ENCODE results near the gene RASGRF1.
"Not testable (repeated sequence)": the region's sequence is repeated elsewhere in the genome, so short reads cannot be mapped to it uniquely, and the experiment has no call there.

Gene RASGRF1

DNA sequence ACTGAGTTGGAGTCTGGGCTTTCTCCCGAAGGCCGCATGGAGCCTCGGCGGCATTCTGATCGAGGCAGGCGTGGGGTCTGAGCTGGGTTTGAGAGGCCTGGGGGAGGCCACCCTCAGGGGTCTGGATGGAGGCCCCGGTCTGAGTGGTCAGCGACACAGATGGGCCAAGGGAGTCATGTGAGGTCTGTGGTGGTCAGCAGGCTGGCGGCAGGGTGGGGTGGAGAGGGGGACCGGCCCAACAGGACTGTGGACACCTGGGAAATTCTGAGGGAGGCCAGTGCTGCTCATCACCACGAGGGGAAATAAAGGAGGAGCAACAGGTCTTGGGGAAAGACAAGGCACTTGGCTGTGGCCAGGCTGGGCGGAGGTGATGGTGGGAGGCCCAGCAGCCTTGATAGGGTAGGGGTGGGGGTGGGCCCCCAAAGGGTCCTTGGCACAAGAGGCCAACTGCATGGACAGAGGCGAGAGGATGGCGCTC lies 161.9 kb downstream of the RASGRF1 start:
- Histone ChIP-seq H3K9me3 (ENCODE audit: control extremely low read depth in 1 of 5, control insufficient read depth in 4 of 5, insufficient read depth in 2 of 5, low read depth in 1 of 5, low read length in 4 of 5) (no peaks in the 10 kb centered on the region), H3K4me3 (ENCODE audit: control insufficient read depth in 1 of 7, extremely low read depth in 1 of 7, insufficient read depth in 4 of 7, low read depth in 2 of 7, low read length in 6 of 7) (no peak overlapping the region), H3K27me3 (replicated peaks in 2 of 5; ENCODE audit: control insufficient read depth in 4 of 5, insufficient read depth in 5 of 5, low read length in 4 of 5) (no peaks in the 10 kb centered on the region), H3K36me3 (ENCODE audit: control insufficient read depth in 4 of 4, insufficient read depth in 4 of 4, low read length in 3 of 4) (peaks cover 2 to 19% (median 11%) of the 10 kb centered on the region in 4 experiments), H3K4me1 (ENCODE audit: control extremely low read depth in 1 of 4, control insufficient read depth in 4 of 4, insufficient read depth in 4 of 4, low read length in 3 of 4) (no peaks in the 10 kb centered on the region), H3K27ac (ENCODE audit: insufficient read depth in 1 of 2, low read depth in 1 of 2, low read length in 2 of 2, poor library complexity in 1 of 2, severe bottlenecking in 2 of 2) (no peak overlapping the region)
- no peak for DNase-seq
- ChIA-PET POLR2A (no interaction called here), CTCF (interaction anchor here (0.7 kb wide), 1 partner anchor 256 kb away, joined by 3 read pairs; no protein-coding TSS in a partner anchor)
- WGBS (ENCODE audit: insufficient coverage): 97% methylated on average over 14 of the region's 14 CpGs

- H3K4me3 ChIP-seq (ENCODE audit: control insufficient read depth in 1 of 7, extremely low read depth in 1 of 7, insufficient read depth in 4 of 7, low read depth in 2 of 7, low read length in 6 of 7); H3K4me1 ChIP-seq (ENCODE audit: control extremely low read depth in 1 of 4, control insufficient read depth in 4 of 4, insufficient read depth in 4 of 4, low read length in 3 of 4); H3K9me3 ChIP-seq (ENCODE audit: control extremely low read depth in 1 of 5, control insufficient read depth in 4 of 5, insufficient read depth in 2 of 5, low read depth in 1 of 5, low read length in 4 of 5); POLR2A ChIA-PET; H3K27ac ChIP-seq (ENCODE audit: insufficient read depth in 1 of 2, low read depth in 1 of 2, low read length in 2 of 2, poor library complexity in 1 of 2, severe bottlenecking in 2 of 2); DNase-seq; H3K27me3 ChIP-seq (replicated peaks in 2 of 5; ENCODE audit: control insufficient read depth in 4 of 5, insufficient read depth in 5 of 5, low read length in 4 of 5): not testable (repeated sequence)
- peaks cover 2 to 20% (median 12%) of the 10 kb centered on the region in 4 experiments for H3K36me3 ChIP-seq (ENCODE audit: control insufficient read depth in 4 of 4, insufficient read depth in 4 of 4, low read length in 3 of 4)
- CTCF ChIA-PET: interaction anchor here (0.7 kb wide), 1 partner anchor 257 kb away, joined by 3 read pairs; no protein-coding TSS in a partner anchor
- 100% methylated on average over 8 of the region's 14 CpGs for WGBS (ENCODE audit: insufficient coverage)
Measured at GRCh38 chr15:78928176-78928575, 162.4 kb downstream of the RASGRF1 start.

- no peaks in the 10 kb centered on the region for H3K4me1 ChIP-seq (ENCODE audit: control extremely low read depth in 1 of 4, control insufficient read depth in 4 of 4, insufficient read depth in 4 of 4, low read length in 3 of 4)
- 94% methylated on average over 14 of the region's 17 CpGs for WGBS (ENCODE audit: insufficient coverage)
- H3K4me3 ChIP-seq (ENCODE audit: control insufficient read depth in 1 of 7, extremely low read depth in 1 of 7, insufficient read depth in 4 of 7, low read depth in 2 of 7, low read length in 6 of 7): no peak overlapping the region
- H3K27me3 ChIP-seq (replicated peaks in 2 of 5; ENCODE audit: control insufficient read depth in 4 of 5, insufficient read depth in 5 of 5, low read length in 4 of 5): no peaks in the 10 kb centered on the region
- H3K9me3 ChIP-seq (ENCODE audit: control extremely low read depth in 1 of 5, control insufficient read depth in 4 of 5, insufficient read depth in 2 of 5, low read depth in 1 of 5, low read length in 4 of 5): no peaks in the 10 kb centered on the region
- CTCF ChIA-PET: interaction anchor here (1.5 kb wide), 1 partner anchor 9 kb away, joined by 4 read pairs; no protein-coding TSS in a partner anchor
- H3K27ac ChIP-seq (ENCODE audit: insufficient read depth in 1 of 2, low read depth in 1 of 2, low read length in 2 of 2, poor library complexity in 1 of 2, severe bottlenecking in 2 of 2): no peak overlapping the region
- POLR2A ChIA-PET: no interaction called here
- H3K36me3 ChIP-seq (ENCODE audit: control insufficient read depth in 4 of 4, insufficient read depth in 4 of 4, low read length in 3 of 4): peaks cover 2 to 29% (median 19%) of the 10 kb centered on the region in 4 experiments
- DNase-seq: no peak
Measured at GRCh38 chr15:78927077-78927790, 163.3 kb downstream of the RASGRF1 start.

DNA sequence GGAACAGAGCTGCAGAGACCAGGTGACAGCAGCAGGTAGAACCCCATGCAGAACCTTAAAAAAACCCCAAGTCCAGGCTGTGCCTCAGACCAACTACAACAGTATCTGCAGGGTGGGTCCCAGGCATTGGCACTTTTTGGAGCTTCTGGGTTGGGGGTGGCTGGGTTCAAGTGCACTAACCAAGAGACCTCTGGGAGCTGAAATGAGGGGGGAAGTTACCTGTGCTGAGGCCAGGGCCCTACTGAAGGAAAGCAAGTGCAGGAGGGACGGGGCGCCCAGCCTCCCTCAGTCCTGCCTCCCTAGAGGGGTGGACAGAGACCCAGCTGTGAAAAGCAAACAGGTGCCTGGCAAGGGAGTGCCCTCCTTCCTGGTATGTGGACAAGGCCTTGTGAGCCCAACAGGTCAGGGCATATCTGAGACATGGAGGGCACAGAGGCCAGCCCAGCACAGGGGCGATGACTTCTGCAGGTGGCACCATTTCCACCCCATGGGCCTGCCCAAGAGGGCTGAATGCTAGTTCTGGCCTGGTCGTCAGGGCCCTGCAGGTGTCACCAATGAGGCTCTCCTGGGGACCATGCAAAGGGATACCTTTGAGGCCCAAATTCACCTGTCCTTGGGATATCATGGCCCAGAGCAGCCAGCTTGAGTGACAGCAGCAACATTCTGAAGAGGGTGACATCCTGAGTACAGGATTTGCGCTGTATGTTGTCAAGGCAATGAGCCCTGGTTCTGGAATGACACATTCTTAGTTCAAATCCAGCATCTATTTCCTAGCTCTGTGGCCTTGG lies 164.4 kb downstream of the RASGRF1 start:
- ChIA-PET CTCF (interaction anchor here (1.3 to 2.3 kb wide), 3 partner anchors 10 to 81 kb away, joined by 3 to 11 read pairs (median 4); no protein-coding TSS in a partner anchor), POLR2A (no interaction called here)
- peaks cover 6 to 39% (median 29%) of the 10 kb centered on the region in 4 experiments for H3K36me3 ChIP-seq (ENCODE audit: control insufficient read depth in 4 of 4, insufficient read depth in 4 of 4, low read length in 3 of 4)
- H3K9me3 ChIP-seq (ENCODE audit: control extremely low read depth in 1 of 5, control insufficient read depth in 4 of 5, insufficient read depth in 2 of 5, low read depth in 1 of 5, low read length in 4 of 5): no peaks in the 10 kb centered on the region
- DNase-seq: no peak
- H3K4me1 ChIP-seq (ENCODE audit: control extremely low read depth in 1 of 4, control insufficient read depth in 4 of 4, insufficient read depth in 4 of 4, low read length in 3 of 4): no peaks in the 10 kb centered on the region
- 97% methylated on average over 5 of the region's 5 CpGs for WGBS (ENCODE audit: insufficient coverage)
- no peak overlapping the region for H3K27ac ChIP-seq (ENCODE audit: insufficient read depth in 1 of 2, low read depth in 1 of 2, low read length in 2 of 2, poor library complexity in 1 of 2, severe bottlenecking in 2 of 2)
- H3K27me3 ChIP-seq (replicated peaks in 2 of 5; ENCODE audit: control insufficient read depth in 4 of 5, insufficient read depth in 5 of 5, low read length in 4 of 5): no peaks in the 10 kb centered on the region
- no peak overlapping the region for H3K4me3 ChIP-seq (ENCODE audit: control insufficient read depth in 1 of 7, extremely low read depth in 1 of 7, insufficient read depth in 4 of 7, low read depth in 2 of 7, low read length in 6 of 7)

GRCh38 chr15:78925076-78925624 lies 165.4 kb downstream of the RASGRF1 start:
- ChIA-PET CTCF (interaction anchor here (1.3 to 2.3 kb wide), 3 partner anchors 10 to 102 kb away, joined by 3 to 11 read pairs (median 7); no protein-coding TSS in a partner anchor), POLR2A (no interaction called here)
- 100% methylated on average over 8 of the region's 10 CpGs for WGBS (ENCODE audit: insufficient coverage)
- Histone ChIP-seq H3K9me3 (ENCODE audit: control extremely low read depth in 1 of 5, control insufficient read depth in 4 of 5, insufficient read depth in 2 of 5, low read depth in 1 of 5, low read length in 4 of 5) (no peaks in the 10 kb centered on the region), H3K27me3 (replicated peaks in 2 of 5; ENCODE audit: control insufficient read depth in 4 of 5, insufficient read depth in 5 of 5, low read length in 4 of 5) (no peaks in the 10 kb centered on the region), H3K4me3 (ENCODE audit: control insufficient read depth in 1 of 7, extremely low read depth in 1 of 7, insufficient read depth in 4 of 7, low read depth in 2 of 7, low read length in 6 of 7) (no peak overlapping the region), H3K36me3 (ENCODE audit: control insufficient read depth in 4 of 4, insufficient read depth in 4 of 4, low read length in 3 of 4) (peaks cover 6 to 43% (median 33%) of the 10 kb centered on the region in 4 experiments), H3K4me1 (ENCODE audit: control extremely low read depth in 1 of 4, control insufficient read depth in 4 of 4, insufficient read depth in 4 of 4, low read length in 3 of 4) (no peaks in the 10 kb centered on the region), H3K27ac (ENCODE audit: insufficient read depth in 1 of 2, low read depth in 1 of 2, low read length in 2 of 2, poor library complexity in 1 of 2, severe bottlenecking in 2 of 2) (no peak overlapping the region)
- no peak for DNase-seq

GRCh38 chr15:78923480-78924360 lies 166.9 kb downstream of the RASGRF1 start:
- Histone ChIP-seq H3K27me3 (replicated peaks in 2 of 5; ENCODE audit: control insufficient read depth in 4 of 5, insufficient read depth in 5 of 5, low read length in 4 of 5) (no peaks in the 10 kb centered on the region), H3K9me3 (ENCODE audit: control extremely low read depth in 1 of 5, control insufficient read depth in 4 of 5, insufficient read depth in 2 of 5, low read depth in 1 of 5, low read length in 4 of 5) (no peaks in the 10 kb centered on the region), H3K4me3 (ENCODE audit: control insufficient read depth in 1 of 7, extremely low read depth in 1 of 7, insufficient read depth in 4 of 7, low read depth in 2 of 7, low read length in 6 of 7) (no peak overlapping the region), H3K36me3 (ENCODE audit: control insufficient read depth in 4 of 4, insufficient read depth in 4 of 4, low read length in 3 of 4) (peaks cover 11 to 49% (median 37%) of the 10 kb centered on the region in 4 experiments), H3K4me1 (ENCODE audit: control extremely low read depth in 1 of 4, control insufficient read depth in 4 of 4, insufficient read depth in 4 of 4, low read length in 3 of 4) (no peaks in the 10 kb centered on the region), H3K27ac (ENCODE audit: insufficient read depth in 1 of 2, low read depth in 1 of 2, low read length in 2 of 2, poor library complexity in 1 of 2, severe bottlenecking in 2 of 2) (no peak overlapping the region)
- no peak for DNase-seq
- POLR2A ChIA-PET: no interaction called here
- CTCF ChIA-PET: interaction anchor here (1.3 to 2.3 kb wide), 3 partner anchors 9 to 103 kb away, joined by 3 to 11 read pairs (median 7); no protein-coding TSS in a partner anchor
- 97% methylated on average over 14 of the region's 18 CpGs for WGBS (ENCODE audit: insufficient coverage)
